DND-41 (cell line): ENCODE results near the gene NCK2.

ENCODE experiments used
- CTCF ChIP-seq: IDR thresholded peaks from 2 replicates; pipeline ENCODE4 v1.5.1; 2012; ENCODE audit warnings: borderline replicate concordance, low read length, moderate library complexity, mild to moderate bottlenecking; ENCODE audit not compliant: poor library complexity, severe bottlenecking; ENCODE audit errors: extremely low read depth
- EZH2 ChIP-seq: IDR thresholded peaks from 3 replicates; pipeline ENCODE4 v1.6.1; 2012; ENCODE audit warnings: borderline replicate concordance, low read depth, mild to moderate bottlenecking, moderate library complexity, low read length, inconsistent platforms; ENCODE audit not compliant: severe bottlenecking

DNA sequence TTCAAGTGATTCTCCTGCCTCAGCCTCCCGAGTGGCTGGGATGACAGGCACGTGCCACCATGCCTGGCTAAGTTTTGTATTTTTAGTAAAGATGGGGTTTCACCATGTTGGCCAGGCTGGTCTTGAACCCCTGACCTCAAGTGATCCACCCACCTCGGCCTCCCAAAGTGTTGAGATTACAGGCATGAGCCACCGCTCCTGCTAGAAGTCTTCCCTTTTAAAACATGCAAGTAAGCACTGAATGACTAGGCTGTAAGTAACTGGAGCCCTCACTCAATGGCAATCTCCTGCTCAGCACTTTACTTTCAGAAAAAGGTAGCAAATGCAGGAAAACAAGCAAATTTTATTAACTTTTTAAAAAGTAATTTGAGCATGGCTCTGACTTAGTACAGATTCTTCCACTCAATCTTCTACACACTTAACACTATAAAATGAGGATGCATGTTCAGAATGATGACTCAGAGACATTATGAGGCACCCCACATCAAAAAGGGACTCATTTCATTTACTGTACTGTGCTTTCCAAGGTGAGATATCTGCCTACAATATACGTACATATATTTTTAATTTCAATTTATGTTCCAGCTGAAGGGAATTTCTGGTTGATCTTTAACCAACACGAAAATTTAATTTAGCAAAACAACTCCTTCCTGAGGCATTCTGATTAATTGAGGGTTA lies 6.6 kb upstream of the NCK2 start:
- TF ChIP-seq CTCF = no peak
- TF ChIP-seq EZH2 = no peak
